GM08714 (cell line): ENCODE results near the gene SH2B2.
A peak's percentile ranks its signal among the peaks of the same experiment; 100 is the strongest.

ENCODE experiments used
- H3K4me3 ChIP-seq: fragments of 200-500 bp; sonication (Bioruptor generic); 2 replicates; pipeline ENCODE4 v1.5.1; 2014; ENCODE audit warnings: mild to moderate bottlenecking, low read length, inconsistent platforms
- ZNF274 ChIP-seq: IDR thresholded peaks from 2 replicates; pipeline ENCODE4 v1.6.1; 2012; ENCODE audit warnings: mild to moderate bottlenecking, low read depth, low read length

SH2B2 gene

DNA sequence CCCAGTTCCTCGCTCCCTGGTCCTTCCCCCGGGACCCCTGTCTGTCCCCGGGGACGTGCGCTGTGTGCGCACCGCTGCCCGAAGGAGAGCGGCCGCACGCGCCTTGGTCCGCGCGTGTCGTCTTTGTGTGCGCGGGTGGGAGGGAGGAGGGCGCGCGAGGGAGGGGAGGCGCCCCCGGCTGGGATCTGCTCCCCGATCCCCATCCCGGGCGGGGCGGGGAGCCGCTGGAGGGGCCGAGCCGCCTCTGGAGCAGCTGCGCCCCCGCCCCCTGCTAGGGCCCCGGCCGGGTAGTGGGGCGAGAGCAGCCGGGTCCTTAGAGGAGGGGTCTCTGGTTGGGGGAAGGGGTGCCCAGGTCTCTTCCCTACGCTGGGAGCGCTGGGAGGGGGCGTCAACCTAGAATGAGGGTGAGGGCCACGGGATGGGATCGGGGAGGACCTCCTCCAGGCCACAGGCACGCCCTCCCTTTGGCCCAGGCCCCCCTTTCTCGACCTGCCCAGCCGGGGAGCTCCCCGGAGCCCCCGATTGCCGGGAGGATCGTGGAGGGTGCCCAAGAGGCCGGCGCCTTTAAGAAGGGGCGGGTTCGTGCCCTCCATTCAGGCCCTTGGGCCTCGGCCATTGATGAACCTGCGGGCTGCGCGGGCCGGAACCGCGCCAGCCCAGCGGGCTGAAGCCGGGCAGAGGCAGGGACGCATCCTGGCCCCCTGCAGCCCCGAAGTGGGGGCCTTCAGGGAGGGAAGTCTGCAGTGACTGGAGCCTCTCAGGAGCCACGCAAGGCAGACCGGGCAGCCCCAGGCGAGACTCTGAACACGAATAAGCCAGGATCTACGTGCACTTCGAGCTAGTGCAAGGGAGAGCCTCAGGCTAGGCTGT, 678 bp downstream of the SH2B2 start:
- TF ChIP-seq ZNF274: no peak
- H3K4me3 ChIP-seq: peak overlapping the region; percentile 71

- H3K4me3 ChIP-seq: peak overlapping the region; percentile 71; the same call in 1 of the 2 replicates
These were observed 1.3 kb downstream of the SH2B2 start for GRCh38 chr7:102287981-102288278.

DNA sequence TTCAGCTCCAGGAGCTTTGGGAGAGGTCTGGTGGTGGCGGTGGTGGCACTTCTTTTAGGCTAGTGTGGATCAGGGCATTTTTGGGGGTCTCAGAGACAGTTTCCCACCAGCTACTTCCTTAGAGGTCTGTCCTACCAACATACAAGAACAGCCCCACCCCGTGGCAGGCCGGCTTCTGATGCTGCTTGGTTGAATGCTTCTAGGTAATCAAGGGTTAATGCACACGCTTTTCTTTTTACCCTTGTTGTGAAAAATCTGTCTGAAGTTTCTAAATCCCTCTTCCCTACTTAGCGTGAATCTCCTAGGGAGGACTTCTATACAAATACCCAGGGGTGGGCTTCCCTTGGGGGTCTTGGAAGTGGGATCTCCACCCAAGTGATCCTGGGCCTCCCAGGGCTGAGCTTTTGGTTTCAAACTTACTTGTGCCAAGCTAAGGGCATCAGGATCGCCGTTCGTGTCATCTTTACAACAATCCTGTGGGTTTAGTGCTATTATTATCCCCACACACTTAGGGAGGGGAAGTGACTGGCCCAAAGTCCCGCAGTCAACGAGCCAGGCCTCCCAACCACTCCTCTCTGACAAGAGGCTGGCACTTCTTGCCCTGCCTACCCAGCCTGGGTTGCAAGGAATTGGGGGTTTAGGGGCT, 1.7 kb downstream of the SH2B2 start:
- no peak for TF ChIP-seq ZNF274
- H3K4me3 ChIP-seq: peak overlapping the region; percentile 71; the same call in 1 of the 2 replicates

More at GRCh38 chr7:102287981-102288278, 1.3 kb downstream of the SH2B2 start:
- no peak for TF ChIP-seq ZNF274

GRCh38 chr7:102289057-102289456, 2.4 kb downstream of the SH2B2 start:
- no peak for TF ChIP-seq ZNF274
- peak overlapping the region; percentile 71; the same call in 1 of the 2 replicates for H3K4me3 ChIP-seq

DNA sequence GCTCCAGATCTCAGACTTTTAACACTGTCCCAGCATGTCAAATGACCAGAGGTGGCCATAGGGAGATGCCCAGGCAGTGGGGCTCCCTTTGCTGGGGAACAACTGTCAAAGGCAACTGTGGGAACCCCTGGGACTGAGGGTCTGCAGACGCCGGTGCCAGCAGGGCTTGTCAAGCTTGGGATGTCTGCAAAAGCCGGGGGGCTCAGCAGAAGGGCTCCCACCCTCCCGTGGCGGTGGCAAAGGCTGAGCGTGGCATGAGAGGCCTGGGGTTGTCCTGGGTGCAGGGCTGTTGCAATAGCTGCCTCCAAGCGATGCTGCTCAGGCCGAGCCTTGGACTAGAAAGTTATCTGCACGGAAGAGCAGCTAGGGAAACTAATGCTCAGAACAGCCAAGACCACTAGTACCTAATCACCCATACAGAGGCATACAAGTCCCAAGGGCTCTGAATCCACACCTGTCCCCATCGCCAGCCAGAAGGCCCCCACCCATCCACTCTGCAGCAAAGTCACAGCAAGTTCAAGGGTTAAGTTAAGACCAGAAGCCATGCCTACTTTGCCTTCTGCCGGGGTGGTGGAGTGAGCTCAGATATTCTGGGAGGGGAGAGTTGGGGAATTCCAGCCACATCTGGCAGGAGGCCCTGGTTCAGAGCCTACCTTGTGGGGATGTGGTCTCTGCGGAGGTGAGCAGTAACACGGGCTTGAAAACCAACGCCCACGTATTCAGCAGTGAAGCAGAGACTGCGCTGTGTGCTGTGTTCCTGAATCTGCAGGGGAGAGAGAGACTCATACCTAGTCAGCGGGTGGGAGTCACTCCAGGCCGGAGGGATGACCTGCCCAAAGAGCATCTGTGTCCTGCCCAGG, 4.6 kb downstream of the SH2B2 start:
- TF ChIP-seq ZNF274: no peak

DNA sequence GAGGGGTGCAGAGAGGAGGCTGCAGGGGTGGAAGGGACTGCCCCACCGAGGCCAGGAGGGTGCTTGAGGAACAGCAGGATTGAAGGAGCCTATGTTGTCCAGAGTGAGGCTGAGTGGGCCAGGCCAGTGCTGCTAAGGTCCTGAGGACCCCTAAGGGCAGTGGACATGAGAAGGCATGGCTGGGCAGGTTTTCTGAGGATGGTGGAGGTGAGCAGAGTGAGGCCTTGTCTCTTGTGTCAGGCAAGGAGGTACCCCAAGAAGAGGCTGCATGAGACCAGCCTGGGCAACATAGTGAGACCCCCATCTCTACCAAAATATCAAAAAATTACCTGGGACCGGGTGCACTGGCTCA, 5.2 kb downstream of the SH2B2 start:
- no peak for TF ChIP-seq ZNF274
- H3K4me3 ChIP-seq: no peak overlapping the region

More for the DNA sequence above, 4.6 kb downstream of the SH2B2 start:
- peak overlapping the region; percentile 16; the same call in 1 of the 2 replicates for H3K4me3 ChIP-seq

GRCh38 chr7:102292813-102293798, 6.4 kb downstream of the SH2B2 start:
- no peak for TF ChIP-seq ZNF274
- H3K4me3 ChIP-seq: no peak overlapping the region

- TF ChIP-seq ZNF274: no peak
- H3K4me3 ChIP-seq: no peak overlapping the region
These were observed 7.9 kb downstream of the SH2B2 start for GRCh38 chr7:102294589-102294988.

- H3K4me3 ChIP-seq: no peak overlapping the region
- no peak for TF ChIP-seq ZNF274
These were observed 8.9 kb downstream of the SH2B2 start for GRCh38 chr7:102295346-102296178.

- H3K4me3 ChIP-seq: no peak overlapping the region
- no peak for TF ChIP-seq ZNF274
These were observed 9.4 kb downstream of the SH2B2 start for GRCh38 chr7:102296179-102296438.

- no peak for TF ChIP-seq ZNF274
These were observed 9.8 kb downstream of the SH2B2 start for GRCh38 chr7:102296514-102296913.

GRCh38 chr7:102297487-102298218, 11.0 kb downstream of the SH2B2 start:
- H3K4me3 ChIP-seq: no peak overlapping the region
- no peak for TF ChIP-seq ZNF274

More at GRCh38 chr7:102296514-102296913, 9.8 kb downstream of the SH2B2 start:
- no peak overlapping the region for H3K4me3 ChIP-seq
